Ascending aorta (tissue), 2 donors: Measurements from ENCODE around the gene RAB15. TPM values are rescaled to one million over a fixed set of nuclear protein-coding genes. Genes with fewer than 3 reads are reported as not detected.

Experiments used
- DNase-seq, 2 donors: peaks; one replicate each; pipeline ENCODE4 v3.0.0-alpha.2; 2019; ENCODE audit warnings: low spot score in 2 of 2
- H3K27ac ChIP-seq, 2 donors: fragments of 200-600 bp; sonication (generic); one replicate each; pipeline ENCODE4 v1.5.1; 2016 to 2017; ENCODE audit warnings: mild to moderate bottlenecking in 1 of 2
- H3K27me3 ChIP-seq: fragments of 200-600 bp; sonication (generic); one replicate; pipeline ENCODE4 v1.5.1; 2017
- H3K36me3 ChIP-seq, 2 donors: fragments of 200-600 bp; sonication (generic); one replicate each; pipeline ENCODE4 v1.5.1; 2016
- H3K4me1 ChIP-seq, 2 donors: fragments of 200-600 bp; sonication (generic); one replicate each; pipeline ENCODE4 v1.5.1; 2016 to 2017; ENCODE audit warnings: mild to moderate bottlenecking in 1 of 2
- H3K4me3 ChIP-seq, 2 donors: fragments of 200-600 bp; sonication (generic); one replicate each; pipeline ENCODE4 v1.5.1; 2016 to 2017; ENCODE audit warnings: mild to moderate bottlenecking in 1 of 2
- H3K9me3 ChIP-seq, 2 donors: fragments of 200-600 bp; sonication (generic); one replicate each; pipeline ENCODE4 v1.5.1; 2016
- intact Hi-C: fragments of 100-400 bp; cut with DNase I; formaldehyde crosslinking; loops from one replicate; pipeline ENCODE4 v1.15.1; 2023
- total RNA-seq: library from RNA; depleted of rRNA; stranded (reverse); fragments of >200 nt; gene quantifications from one replicate; pipeline ENCODE4 v1.1.0, GENCODE V29; 2016
- TF ChIP-seq, protein P1 (sequence below), 3 experiments: fragments of 200-600 bp in 2 of 3; fragments of 450-650 bp in 1 of 3; sonication (generic) in 2 of 3; IDR thresholded peaks; one replicate each; pipeline ENCODE4 v1.5.1; 2016 to 2019; ENCODE audit warnings: antibody characterized with exemption in 3 of 3, mild to moderate bottlenecking in 1 of 3, moderate library complexity in 1 of 3

RAB15 gene
- total RNA-seq, 1 donor from 2014 or later, result 1.6 TPM

DNA sequence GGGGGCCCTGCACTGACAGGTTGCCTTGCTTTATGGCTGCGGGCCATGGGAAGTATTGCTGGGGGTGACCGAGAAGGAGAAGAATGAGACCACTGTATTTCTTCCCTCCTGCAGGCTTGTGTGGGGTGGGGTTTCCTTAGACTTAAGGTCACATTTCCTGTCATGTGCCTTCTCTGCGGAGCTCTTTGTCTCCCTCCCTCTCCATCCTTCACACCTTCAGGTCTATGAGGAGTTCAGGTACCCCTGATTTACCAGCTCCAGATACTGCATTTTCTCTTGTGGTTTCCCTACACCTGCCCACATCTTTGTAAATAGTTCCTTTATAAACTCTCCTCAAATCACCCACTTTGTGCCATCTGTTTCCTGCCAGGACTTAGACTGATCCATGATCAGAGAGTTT, 18.2 kb upstream of the RAB15 start:
- H3K4me1 ChIP-seq, result no peaks in the 10 kb centered on the region
- no peak overlapping the region for H3K27ac ChIP-seq
- TF ChIP-seq, protein P1, sequence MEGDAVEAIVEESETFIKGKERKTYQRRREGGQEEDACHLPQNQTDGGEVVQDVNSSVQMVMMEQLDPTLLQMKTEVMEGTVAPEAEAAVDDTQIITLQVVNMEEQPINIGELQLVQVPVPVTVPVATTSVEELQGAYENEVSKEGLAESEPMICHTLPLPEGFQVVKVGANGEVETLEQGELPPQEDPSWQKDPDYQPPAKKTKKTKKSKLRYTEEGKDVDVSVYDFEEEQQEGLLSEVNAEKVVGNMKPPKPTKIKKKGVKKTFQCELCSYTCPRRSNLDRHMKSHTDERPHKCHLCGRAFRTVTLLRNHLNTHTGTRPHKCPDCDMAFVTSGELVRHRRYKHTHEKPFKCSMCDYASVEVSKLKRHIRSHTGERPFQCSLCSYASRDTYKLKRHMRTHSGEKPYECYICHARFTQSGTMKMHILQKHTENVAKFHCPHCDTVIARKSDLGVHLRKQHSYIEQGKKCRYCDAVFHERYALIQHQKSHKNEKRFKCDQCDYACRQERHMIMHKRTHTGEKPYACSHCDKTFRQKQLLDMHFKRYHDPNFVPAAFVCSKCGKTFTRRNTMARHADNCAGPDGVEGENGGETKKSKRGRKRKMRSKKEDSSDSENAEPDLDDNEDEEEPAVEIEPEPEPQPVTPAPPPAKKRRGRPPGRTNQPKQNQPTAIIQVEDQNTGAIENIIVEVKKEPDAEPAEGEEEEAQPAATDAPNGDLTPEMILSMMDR (IDR thresholded peaks at IDR 0.05), result no peak
- no peaks in the 10 kb centered on the region for H3K27me3 ChIP-seq
- no peaks in the 10 kb centered on the region for H3K36me3 ChIP-seq
- intact Hi-C loops, result no loop called here
- DNase-seq, result no peak
- H3K4me3 ChIP-seq, result no peak overlapping the region
- no peaks in the 10 kb centered on the region for H3K9me3 ChIP-seq

DNA sequence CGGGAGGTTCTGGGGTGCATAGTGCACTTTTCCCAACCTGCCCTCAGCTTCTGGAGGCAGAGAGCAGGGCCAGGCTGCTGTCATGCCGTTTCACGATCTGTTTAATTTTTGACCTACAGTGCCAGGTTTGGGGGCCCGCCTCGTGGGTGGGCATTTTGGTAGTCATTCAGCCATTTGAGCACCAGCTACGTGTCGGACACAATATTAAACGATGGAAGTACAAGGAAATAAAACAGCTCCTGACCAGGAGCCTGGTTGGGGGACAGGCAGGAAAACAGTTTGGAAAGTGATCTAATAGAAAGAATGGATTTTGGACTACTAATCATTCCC, 15.3 kb upstream of the RAB15 start:
- peak overlapping the region; percentile 83 to 89 for H3K4me3 ChIP-seq
- H3K27ac ChIP-seq, result peak overlapping the region; percentile 61 to 84
- H3K27me3 ChIP-seq, result no peaks in the 10 kb centered on the region
- no peaks in the 10 kb centered on the region for H3K9me3 ChIP-seq
- peaks cover 0 to 3% of the 10 kb centered on the region in 2 donors for H3K4me1 ChIP-seq
- TF ChIP-seq, protein P1 (IDR thresholded peaks at IDR 0.05), result no peak
- DNase-seq, result peak in 1 of 2 donors; percentile 16
- no peaks in the 10 kb centered on the region for H3K36me3 ChIP-seq
- intact Hi-C loops, result loop anchor here (1.0 to 5.0 kb wide), 5 partner anchors 73 to 835 kb away; partner anchors contain the start of genes CHURC1, FUT8 and MAX

DNA sequence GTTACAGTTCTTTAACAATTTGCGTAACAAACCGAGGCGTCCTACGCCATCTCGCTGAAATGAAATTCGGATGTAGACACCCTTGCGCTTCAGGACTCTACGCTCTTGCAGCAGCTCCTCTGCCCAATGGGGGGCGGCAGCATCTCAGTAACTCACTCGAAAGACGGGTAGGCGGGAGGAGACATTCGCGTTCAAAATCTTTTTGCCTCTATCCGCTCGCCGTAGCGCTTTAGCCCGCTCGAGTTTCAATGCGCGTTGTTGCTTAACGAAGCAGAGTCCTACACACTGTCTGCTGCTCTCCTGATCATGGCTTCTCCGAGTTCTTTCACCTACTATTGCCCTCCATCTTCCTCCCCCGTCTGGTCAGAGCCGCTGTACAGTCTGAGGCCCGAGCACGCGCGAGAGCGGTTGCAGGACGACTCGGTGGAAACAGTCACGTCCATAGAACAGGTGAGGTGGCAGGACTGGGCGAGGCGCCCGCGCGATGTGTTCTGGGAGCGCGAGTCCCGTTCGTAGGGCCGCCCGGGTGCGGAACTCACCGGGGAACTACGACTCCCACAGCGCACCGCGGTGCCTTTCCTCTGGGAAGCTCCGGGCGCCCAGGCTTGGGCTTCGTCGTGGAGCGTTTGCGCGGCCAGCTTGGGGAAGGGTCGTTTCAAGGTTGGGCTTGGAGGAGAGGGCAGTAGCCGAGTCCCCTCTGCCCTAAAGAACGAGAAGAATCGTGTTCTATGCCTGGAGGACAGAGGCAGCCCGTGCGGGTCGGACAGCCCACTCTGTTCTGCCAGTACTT, 14.7 kb upstream of the RAB15 start, which contains the start of gene FNTB:
FNTB (plus strand) TSS at position 248 of the 790 bp plus-strand sequence; CDS start at position 307, 59 bp downstream.
- no peaks in the 10 kb centered on the region for H3K9me3 ChIP-seq
- TF ChIP-seq, protein P1 (IDR thresholded peaks at IDR 0.05), result peak; percentile 47 to 73 (median 73)
- H3K27me3 ChIP-seq, result no peaks in the 10 kb centered on the region
- peak within 1 kb of the TSS; percentile 83 to 89 for H3K4me3 ChIP-seq
- intact Hi-C loops, result loop anchor here (1.0 to 5.0 kb wide), 5 partner anchors 72 to 835 kb away; partner anchors contain the start of genes CHURC1, FUT8 and MAX
- no peaks in the 10 kb centered on the region for H3K36me3 ChIP-seq
- peaks cover 0 to 3% of the 10 kb centered on the region in 2 donors for H3K4me1 ChIP-seq
- peak within 1 kb of the TSS; percentile 61 to 84 for H3K27ac ChIP-seq
- DNase-seq, result peak; percentile 81 to 95

DNA sequence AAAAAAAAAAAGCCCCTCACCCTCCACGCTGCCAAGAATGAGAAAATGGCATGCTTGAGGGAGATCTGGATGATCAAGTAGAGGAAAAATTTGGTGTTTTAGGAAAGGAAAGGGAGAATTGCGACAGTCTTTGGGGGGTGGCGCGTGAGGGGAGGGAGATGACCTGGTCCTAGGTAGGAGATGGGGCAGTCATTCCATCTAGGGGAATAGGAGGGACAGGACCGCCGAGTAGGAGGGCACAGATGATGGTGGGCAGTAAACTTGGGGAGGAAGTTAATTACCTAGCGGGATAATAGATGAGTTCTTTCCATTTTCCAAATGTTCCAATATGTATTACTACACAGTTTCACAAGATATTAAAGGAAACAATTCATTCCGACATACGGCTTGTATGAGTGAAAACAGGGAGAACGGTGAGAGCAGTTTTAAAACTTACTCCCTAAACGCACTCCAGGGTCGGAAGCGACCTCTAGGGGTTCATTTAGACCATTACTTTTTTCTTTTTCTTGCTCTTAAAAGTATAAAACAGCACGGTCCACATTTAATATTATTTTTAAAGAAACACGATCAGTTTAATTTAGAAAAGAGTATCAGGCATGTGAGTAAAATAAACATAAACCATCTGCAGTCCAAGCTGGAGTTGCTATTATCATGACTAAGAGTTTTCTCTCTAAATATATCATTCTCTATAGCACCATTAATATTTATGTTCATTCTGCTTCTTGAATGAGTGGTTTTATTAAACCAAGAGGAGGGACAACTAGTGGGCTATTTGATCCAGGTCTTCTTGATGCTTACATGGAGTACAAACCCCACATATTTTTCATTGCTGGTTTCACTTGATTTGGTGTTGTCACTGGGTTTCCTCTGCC, 11.5 kb upstream of the RAB15 start:
- TF ChIP-seq, protein P1 (IDR thresholded peaks at IDR 0.05), result peak; percentile 46 to 73 (median 58)
- DNase-seq, result no peak
- Histone ChIP-seq H3K36me3 (no peaks in the 10 kb centered on the region), H3K27me3 (no peaks in the 10 kb centered on the region), H3K4me1 (peaks cover 0 to 3% of the 10 kb centered on the region in 2 donors), H3K27ac (no peak overlapping the region), H3K9me3 (no peaks in the 10 kb centered on the region), H3K4me3 (peak overlapping the region; percentile 21 to 41)
- intact Hi-C loops, result loop anchor here (1.0 kb wide), 1 partner anchor 160 kb away; no protein-coding TSS in a partner anchor

DNA sequence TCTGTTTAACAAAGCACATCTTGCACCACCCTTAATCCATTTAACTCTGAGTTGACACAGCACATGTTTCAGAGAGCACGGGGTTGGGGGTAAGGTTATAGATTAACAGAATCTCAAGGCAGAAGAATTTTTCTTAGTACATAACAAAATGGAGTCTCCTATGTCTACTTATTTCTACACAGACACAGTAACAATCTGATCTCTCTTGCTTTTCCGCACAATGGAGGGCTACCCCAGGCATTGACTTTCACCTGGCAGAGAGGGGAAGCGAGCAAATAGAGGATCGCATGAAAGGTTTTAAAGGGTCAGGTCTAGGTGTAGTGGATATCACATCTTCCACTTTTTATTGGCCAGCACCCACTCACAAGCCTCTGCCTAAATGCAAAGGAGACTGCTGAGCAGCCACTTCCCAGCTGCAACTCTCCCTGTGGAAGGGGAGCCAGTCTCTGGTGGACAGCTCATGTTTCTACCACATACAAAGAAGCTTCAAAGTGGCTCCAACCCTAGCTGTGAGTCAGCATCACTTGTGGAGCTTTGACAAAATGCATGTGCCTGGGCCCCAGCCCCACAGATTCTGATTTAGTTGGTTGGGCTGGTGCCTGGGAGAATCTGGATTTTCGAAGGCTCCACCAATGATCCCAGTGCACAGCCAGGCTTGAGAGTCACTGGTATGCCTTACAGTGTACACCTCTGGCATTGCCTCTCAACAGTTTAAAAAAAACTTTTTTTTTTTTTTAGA, 7.4 kb upstream of the RAB15 start:
- intact Hi-C loops, result no loop called here
- H3K27me3 ChIP-seq, result no peaks in the 10 kb centered on the region

More for the DNA sequence above, 7.4 kb upstream of the RAB15 start:
- TF ChIP-seq, protein P1 (IDR thresholded peaks at IDR 0.05), result no peak
- H3K4me3 ChIP-seq, result no peak overlapping the region
- peaks cover 0 to 3% of the 10 kb centered on the region in 2 donors for H3K4me1 ChIP-seq
- no peak overlapping the region for H3K27ac ChIP-seq
- no peaks in the 10 kb centered on the region for H3K36me3 ChIP-seq
- no peak for DNase-seq
- no peaks in the 10 kb centered on the region for H3K9me3 ChIP-seq
